NCI-H510A treated with DMSO at 0.1 percent for 48 hours (cell line): ENCODE data around the gene CDH6.

Experiments
- DNase-seq: peaks from one replicate; lab custom pipeline; 2025; lab: John Stamatoyannopoulos, UW

Gene CDH6

GRCh38 chr5:31377274-31377946 lies 183.9 kb downstream of the CDH6 start:
- DNase-seq: no peak

DNA sequence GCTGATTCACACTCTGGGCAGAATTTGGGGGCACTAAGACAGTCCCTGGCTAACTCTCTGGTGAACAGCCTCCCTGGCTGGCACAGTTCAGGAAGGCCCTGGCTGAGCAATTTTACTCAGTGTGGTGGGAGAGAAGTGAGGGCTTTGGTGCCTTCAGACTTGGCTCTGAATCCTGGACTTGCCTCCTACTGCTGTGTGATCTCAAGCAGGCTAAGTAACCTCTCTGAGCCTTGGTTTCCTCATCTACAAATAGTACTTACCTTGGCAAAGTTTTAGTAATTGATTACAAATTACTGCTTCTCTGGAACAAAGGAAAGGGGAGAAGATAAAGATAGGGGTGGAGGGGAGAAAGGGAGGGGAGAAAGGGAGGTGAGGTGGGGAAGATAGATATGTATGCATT lies 184.7 kb downstream of the CDH6 start:
- DNase-seq: no peak
